BE2C (cell line): ENCODE data around the gene IP6K3.

Experiments used
- DNase-seq: peaks from one replicate; pipeline ENCODE4 v3.0.0-alpha.2; 2020
- H3K27me3 ChIP-seq: fragments of 250-450 bp; sonication (Bioruptor Pico); 2 replicates; pipeline ENCODE4 v1.5.1; 2020; ENCODE audit warnings: mild to moderate bottlenecking
- H3K36me3 ChIP-seq: fragments of 250-450 bp; sonication (Bioruptor Pico); 2 replicates; pipeline ENCODE4 v1.5.1; 2020; ENCODE audit warnings: mild to moderate bottlenecking
- H3K4me1 ChIP-seq: fragments of 250-450 bp; sonication (Bioruptor Pico); 2 replicates; pipeline ENCODE4 v1.5.1; 2020
- H3K4me3 ChIP-seq: 2 replicates; pipeline ENCODE4 v1.5.1; 2011; ENCODE audit warnings: low read depth, low read length
- H3K9me3 ChIP-seq: fragments of 250-450 bp; sonication (Bioruptor Pico); 2 replicates; pipeline ENCODE4 v1.5.1; 2020
- TF ChIP-seq, protein P1 (sequence below): IDR thresholded peaks from 2 replicates; pipeline ENCODE4 v1.5.1; 2012; ENCODE audit warnings: mild to moderate bottlenecking, low read depth, low read length

Gene IP6K3

DNA sequence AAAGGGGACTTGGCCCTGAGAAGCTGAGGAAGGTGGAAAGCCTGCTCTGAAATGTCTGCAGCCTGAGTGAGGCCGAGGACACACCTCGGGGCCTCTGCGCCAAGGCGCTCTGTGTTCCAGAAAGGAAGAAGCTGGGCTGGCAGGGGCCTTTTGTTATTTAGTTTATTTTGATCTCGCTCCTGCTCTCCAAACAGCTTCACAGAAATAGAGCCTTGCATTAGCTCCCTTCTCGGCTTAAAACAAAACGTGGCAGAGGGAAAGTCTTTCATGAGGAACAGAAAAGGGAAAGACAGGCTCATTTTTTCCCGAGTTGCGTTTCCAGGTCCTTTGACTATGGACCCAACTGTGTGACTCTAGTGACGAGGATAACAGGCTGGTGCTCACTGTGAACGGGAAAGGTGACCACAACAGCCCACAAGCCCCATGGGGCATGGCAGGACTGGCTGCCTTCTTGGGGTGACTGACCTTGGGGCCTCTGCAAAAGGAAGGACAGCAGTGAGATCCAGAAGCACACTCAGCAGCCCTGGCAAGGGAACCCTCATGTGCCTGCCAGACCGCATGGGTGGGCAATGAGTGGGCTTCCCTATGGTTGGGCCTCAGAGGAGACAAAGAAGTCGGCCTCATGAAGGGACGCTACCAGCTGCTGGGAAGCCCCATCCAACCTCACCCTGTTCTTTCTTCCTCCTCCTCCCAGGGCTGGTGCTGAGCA, 23.6 kb upstream of the IP6K3 start:
- TF ChIP-seq, protein P1, sequence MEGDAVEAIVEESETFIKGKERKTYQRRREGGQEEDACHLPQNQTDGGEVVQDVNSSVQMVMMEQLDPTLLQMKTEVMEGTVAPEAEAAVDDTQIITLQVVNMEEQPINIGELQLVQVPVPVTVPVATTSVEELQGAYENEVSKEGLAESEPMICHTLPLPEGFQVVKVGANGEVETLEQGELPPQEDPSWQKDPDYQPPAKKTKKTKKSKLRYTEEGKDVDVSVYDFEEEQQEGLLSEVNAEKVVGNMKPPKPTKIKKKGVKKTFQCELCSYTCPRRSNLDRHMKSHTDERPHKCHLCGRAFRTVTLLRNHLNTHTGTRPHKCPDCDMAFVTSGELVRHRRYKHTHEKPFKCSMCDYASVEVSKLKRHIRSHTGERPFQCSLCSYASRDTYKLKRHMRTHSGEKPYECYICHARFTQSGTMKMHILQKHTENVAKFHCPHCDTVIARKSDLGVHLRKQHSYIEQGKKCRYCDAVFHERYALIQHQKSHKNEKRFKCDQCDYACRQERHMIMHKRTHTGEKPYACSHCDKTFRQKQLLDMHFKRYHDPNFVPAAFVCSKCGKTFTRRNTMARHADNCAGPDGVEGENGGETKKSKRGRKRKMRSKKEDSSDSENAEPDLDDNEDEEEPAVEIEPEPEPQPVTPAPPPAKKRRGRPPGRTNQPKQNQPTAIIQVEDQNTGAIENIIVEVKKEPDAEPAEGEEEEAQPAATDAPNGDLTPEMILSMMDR: no peak
- Histone ChIP-seq H3K27me3 (no peaks in the 10 kb centered on the region), H3K4me1 (no peaks in the 10 kb centered on the region; the same call in 1 of the 2 replicates), H3K4me3 (no peak overlapping the region), H3K9me3 (no peaks in the 10 kb centered on the region), H3K36me3 (peaks cover 16% of the 10 kb centered on the region)
- no peak for DNase-seq

DNA sequence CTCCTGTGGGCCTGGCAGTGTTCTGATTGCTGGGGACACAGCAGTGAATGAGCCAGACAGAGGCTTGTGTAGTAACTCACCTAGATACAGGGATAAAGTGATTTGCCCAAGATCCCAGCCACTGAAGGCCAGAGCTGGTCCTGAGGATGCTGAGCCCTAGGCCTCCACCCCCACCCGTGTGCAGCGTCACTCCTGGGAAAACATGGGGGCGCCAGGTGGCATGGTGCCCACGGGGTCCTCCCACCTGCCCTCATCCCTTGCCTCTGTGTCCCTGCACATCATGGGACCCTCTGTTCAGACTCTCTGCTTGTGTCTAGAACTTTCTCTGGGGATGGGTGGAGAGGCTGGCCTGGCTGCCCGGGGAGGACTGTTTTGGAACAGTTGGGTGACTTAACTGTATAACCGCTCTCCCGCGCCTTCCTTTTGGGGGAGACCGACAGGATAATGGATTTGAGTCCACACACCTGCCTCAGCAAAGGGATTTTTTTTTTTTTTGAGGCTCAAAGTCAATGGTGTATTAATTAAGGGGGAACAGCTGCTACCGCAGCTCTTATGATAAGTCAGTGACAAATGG, 22.6 kb upstream of the IP6K3 start:
- TF ChIP-seq, protein P1: no peak
- DNase-seq: no peak
- peaks cover 7% of the 10 kb centered on the region for H3K36me3 ChIP-seq
- H3K9me3 ChIP-seq: no peaks in the 10 kb centered on the region
- H3K27me3 ChIP-seq: no peaks in the 10 kb centered on the region
- H3K4me3 ChIP-seq: no peak overlapping the region
- no peaks in the 10 kb centered on the region; the same call in 1 of the 2 replicates for H3K4me1 ChIP-seq

DNA sequence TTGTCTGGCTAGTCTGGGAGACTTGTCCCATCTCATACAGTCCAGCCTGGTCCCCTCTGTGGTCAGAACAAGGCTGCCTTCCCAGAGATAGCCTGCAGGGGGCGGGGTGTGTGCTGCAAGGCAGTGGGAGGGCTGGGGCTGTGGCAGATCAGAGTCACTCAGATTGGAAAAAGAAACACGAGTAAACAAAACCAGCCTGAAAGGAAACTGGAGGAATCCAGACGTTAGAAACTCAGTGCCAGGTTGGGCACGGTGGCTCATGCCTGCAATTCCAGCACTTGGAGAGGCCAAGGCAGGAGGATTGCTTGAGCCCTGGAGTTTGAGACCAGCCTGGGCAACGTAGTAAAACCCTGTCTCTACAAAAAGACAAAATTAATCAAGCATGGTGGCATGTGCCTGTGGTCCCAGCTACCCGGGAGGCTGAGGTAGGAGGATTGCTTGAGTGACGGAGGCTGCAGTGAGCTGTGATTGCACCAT, 22.0 kb upstream of the IP6K3 start:
- peak; percentile 89 for DNase-seq
- H3K9me3 ChIP-seq: no peaks in the 10 kb centered on the region
- no peaks in the 10 kb centered on the region; the same call in 1 of the 2 replicates for H3K4me1 ChIP-seq

DNA sequence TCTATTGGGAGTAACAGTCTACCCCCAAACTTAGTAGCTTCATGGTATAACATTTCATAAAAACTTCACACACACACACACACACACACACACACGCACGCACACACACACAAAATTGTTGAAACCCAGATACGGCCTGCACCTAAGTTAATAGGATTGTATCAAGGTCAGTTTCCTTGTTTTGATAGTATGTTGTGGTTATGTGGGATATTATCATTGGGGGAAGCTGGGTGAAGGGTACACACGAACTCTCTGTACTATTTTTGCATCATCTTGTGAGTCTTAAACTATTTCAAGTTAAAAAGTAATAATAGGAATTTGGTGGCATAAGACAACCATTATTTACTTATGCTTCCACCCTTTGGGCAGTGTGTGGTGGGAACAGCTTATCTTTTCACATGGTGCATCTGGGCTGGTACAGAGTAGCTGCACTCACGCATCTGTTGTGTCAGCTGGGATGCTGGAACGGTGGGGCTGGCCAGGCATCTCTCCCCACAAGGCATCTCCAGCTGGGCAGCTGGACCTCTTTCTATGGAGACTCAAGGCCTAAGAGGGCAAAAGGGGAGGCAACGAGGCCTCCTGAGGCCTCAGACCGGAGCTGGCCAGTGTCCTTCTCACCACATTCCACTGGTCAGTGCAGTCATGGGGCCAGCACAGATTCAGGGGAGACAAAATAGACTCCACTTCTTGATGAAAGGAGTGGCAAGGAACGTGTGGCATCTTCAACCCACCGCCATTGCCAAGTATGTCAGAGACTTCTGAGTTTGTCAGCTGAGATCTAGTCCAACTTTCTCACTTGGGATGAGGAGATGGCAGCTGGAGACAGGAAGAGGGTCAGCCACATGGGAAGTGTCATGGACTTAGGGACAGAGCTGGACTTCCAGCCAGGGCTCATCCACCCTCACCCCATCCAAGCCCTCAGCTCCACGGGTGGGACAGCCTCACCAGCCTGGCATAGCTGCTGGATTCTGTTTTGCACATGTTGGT, 20.5 kb upstream of the IP6K3 start:
- DNase-seq: no peak
- Histone ChIP-seq H3K36me3 (no peaks in the 10 kb centered on the region; the same call in 1 of the 2 replicates), H3K4me1 (no peaks in the 10 kb centered on the region; the same call in 1 of the 2 replicates), H3K9me3 (no peaks in the 10 kb centered on the region), H3K4me3 (no peak overlapping the region), H3K27me3 (no peaks in the 10 kb centered on the region)
- TF ChIP-seq, protein P1: no peak

More for the DNA sequence above, 22.0 kb upstream of the IP6K3 start:
- TF ChIP-seq, protein P1: peak; percentile 92
- no peak overlapping the region for H3K4me3 ChIP-seq
- no peaks in the 10 kb centered on the region for H3K27me3 ChIP-seq
- H3K36me3 ChIP-seq: peaks cover 6% of the 10 kb centered on the region

DNA sequence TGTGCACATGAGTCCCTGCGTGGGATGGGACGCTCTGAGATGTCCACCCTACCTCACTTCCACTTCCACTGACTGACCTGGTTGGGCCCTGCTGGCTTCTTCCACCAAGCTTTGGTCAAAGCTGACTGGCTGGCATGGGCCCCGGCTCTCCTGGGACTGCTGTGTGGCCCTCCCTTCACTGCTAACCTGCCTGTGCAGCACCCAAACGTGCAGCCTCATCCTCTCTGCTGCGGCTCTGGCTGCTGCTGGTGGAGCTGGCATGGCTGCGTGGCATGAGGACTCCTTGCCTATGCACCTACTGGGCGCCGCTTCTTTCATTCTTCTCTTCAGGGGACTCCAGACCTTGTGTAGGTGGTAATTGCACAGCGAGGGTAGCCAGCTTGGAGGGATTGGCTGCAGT, 18.7 kb upstream of the IP6K3 start:
- no peak for DNase-seq
- TF ChIP-seq, protein P1: no peak
- no peaks in the 10 kb centered on the region for H3K27me3 ChIP-seq
- H3K4me3 ChIP-seq: no peak overlapping the region
- H3K4me1 ChIP-seq: no peaks in the 10 kb centered on the region; the same call in 1 of the 2 replicates
- H3K36me3 ChIP-seq: no peaks in the 10 kb centered on the region
- H3K9me3 ChIP-seq: no peaks in the 10 kb centered on the region
